ENCODE data around the gene LSR.

- no peak for TF ChIP-seq ZNF274 (IDR thresholded peaks at IDR 0.05; ENCODE audit: low read depth, low read length)
- TF ChIP-seq YY1 (IDR thresholded peaks at IDR 0.05; ENCODE audit: insufficient read depth, insufficient read length): no peak
- TF ChIP-seq SUZ12 (IDR thresholded peaks at IDR 0.05; ENCODE audit: extremely low read depth, insufficient read depth, insufficient read length): no peak
Observed at GRCh38 chr19:35308910-35309309, 60.1 kb downstream of the LSR start.

Data from NT2/D1 (cell line).